GM18909 (cell line): ENCODE data around the gene CLDN5.
"Not testable (repeated sequence)": the region's sequence is repeated elsewhere in the genome, so short reads cannot be mapped to it uniquely, and the experiment has no call there.

Experiments used
- ATAC-seq: cut with Tn5 transposase; IDR thresholded peaks from one replicate; pipeline ENCODE4 v1.9.1; 2021; ENCODE audit warnings: mild to moderate bottlenecking; ENCODE audit not compliant: unreplicated experiment, poor library complexity

Gene CLDN5

GRCh38 chr22:19548964-19549363 is 24.8 kb upstream of the CLDN5 start:
- ATAC-seq: no peak

GRCh38 chr22:19548427-19548826 is 24.2 kb upstream of the CLDN5 start:
- not testable (repeated sequence) for ATAC-seq

- ATAC-seq: no peak
Measured at GRCh38 chr22:19547620-19548019, 23.4 kb upstream of the CLDN5 start.

- no peak for ATAC-seq
Measured at GRCh38 chr22:19546680-19547079, 22.5 kb upstream of the CLDN5 start.

- ATAC-seq: no peak
Measured at GRCh38 chr22:19545935-19546207, 21.7 kb upstream of the CLDN5 start.

GRCh38 chr22:19543970-19544708 is 19.9 kb upstream of the CLDN5 start:
- no peak for ATAC-seq

GRCh38 chr22:19540394-19540793 is 16.2 kb upstream of the CLDN5 start:
- no peak for ATAC-seq

GRCh38 chr22:19537941-19538488 is 13.8 kb upstream of the CLDN5 start:
- no peak for ATAC-seq

GRCh38 chr22:19536564-19536963 is 12.4 kb upstream of the CLDN5 start:
- no peak for ATAC-seq

- no peak for ATAC-seq
Measured at GRCh38 chr22:19535001-19535400, 10.8 kb upstream of the CLDN5 start.

- ATAC-seq: no peak
Measured at GRCh38 chr22:19533857-19534256, 9.6 kb upstream of the CLDN5 start.

- ATAC-seq: no peak
Measured at GRCh38 chr22:19533049-19533626, 8.9 kb upstream of the CLDN5 start.

GRCh38 chr22:19531327-19531726 is 7.1 kb upstream of the CLDN5 start:
- not testable (repeated sequence) for ATAC-seq

- no peak for ATAC-seq
Measured at GRCh38 chr22:19530751-19531150, 6.5 kb upstream of the CLDN5 start.

- ATAC-seq: no peak
Measured at GRCh38 chr22:19529811-19530210, 5.6 kb upstream of the CLDN5 start.

- no peak for ATAC-seq
Measured at GRCh38 chr22:19527861-19528417, 3.7 kb upstream of the CLDN5 start.

GRCh38 chr22:19527321-19527721 is 3.1 kb upstream of the CLDN5 start:
- ATAC-seq: no peak

GRCh38 chr22:19526702-19527111 is 2.5 kb upstream of the CLDN5 start:
- ATAC-seq: no peak

GRCh38 chr22:19526076-19526701 is 2.0 kb upstream of the CLDN5 start:
- no peak for ATAC-seq

GRCh38 chr22:19525666-19526065 is 1.5 kb upstream of the CLDN5 start:
- no peak for ATAC-seq

- ATAC-seq: no peak
Measured at GRCh38 chr22:19525116-19525660, 978 bp upstream of the CLDN5 start.
